ENCODE data around the gene COG5. TPM values are rescaled to one million over a fixed set of nuclear protein-coding genes. Genes with fewer than 3 reads are reported as not detected.

COG5 gene
- polyA plus RNA-seq, 1 of the 3 experiments (the other 2 are of a cell fraction), result 21.2 TPM

GRCh38 chr7:107486041-107486440 lies 77.7 kb downstream of the COG5 start:
- Histone ChIP-seq H3K36me3 (replicated peaks in 1 of 2; ENCODE audit: control insufficient read depth in 1 of 2, insufficient read depth in 2 of 2, low read length in 1 of 2) (peaks cover 0 to 9% of the 10 kb centered on the region in 2 experiments), H2AFZ (ENCODE audit: low read depth) (no peak overlapping the region), H3K27ac (ENCODE audit: low read depth in 2 of 2, low read length in 1 of 2) (no peak overlapping the region), H4K20me1 (ENCODE audit: insufficient read depth) (no peaks in the 10 kb centered on the region), H3K9me3 (no peaks in the 10 kb centered on the region), H3K9ac (no peak overlapping the region), H3K4me3 (ENCODE audit: low read depth in 2 of 2, low read length in 1 of 2) (no peak overlapping the region), H3K79me2 (ENCODE audit: insufficient read depth) (peaks cover 10% of the 10 kb centered on the region; the same call in 1 of the 2 replicates), H3F3A (replicated peaks; ENCODE audit: insufficient read depth) (no peaks in the 10 kb centered on the region), H3K27me3 (ENCODE audit: insufficient read depth) (no peaks in the 10 kb centered on the region), H3K9me2 (no peaks in the 10 kb centered on the region), H3K4me2 (no peak overlapping the region), H3K4me1 (ENCODE audit: control insufficient read depth in 1 of 2, insufficient read depth in 2 of 2, low read depth in 1 of 2, low read length in 1 of 2) (peaks cover 0 to 2% of the 10 kb centered on the region in 2 experiments; a peak in 2 of 4 replicates)
- CTCF ChIA-PET, result no interaction called here
- no peak for TF ChIP-seq MAX (IDR thresholded peaks at IDR 0.05; ENCODE audit: low read depth)
- no peak for TF ChIP-seq CHD2 (IDR thresholded peaks at IDR 0.05; ENCODE audit: low read length, partially characterized antibody)
- no peak for TF ChIP-seq RXRA (IDR thresholded peaks at IDR 0.05; ENCODE audit: borderline replicate concordance, low read depth)
- TF ChIP-seq RAD21 (IDR thresholded peaks at IDR 0.05; ENCODE audit: low read length), result no peak
- TF ChIP-seq SIN3A (IDR thresholded peaks at IDR 0.05; ENCODE audit: borderline replicate concordance, low read depth, low read length), result no peak
- no peak for TF ChIP-seq USF1 (IDR thresholded peaks at IDR 0.05; ENCODE audit: borderline replicate concordance, low read depth)
- no peak for TF ChIP-seq EP300 (IDR thresholded peaks at IDR 0.05; ENCODE audit: borderline replicate concordance in 1 of 2, low read depth in 1 of 2, low read length in 1 of 2)
- TF ChIP-seq ZBTB33 (IDR thresholded peaks at IDR 0.05; ENCODE audit: borderline replicate concordance, low read depth), result no peak
- no peak for TF ChIP-seq ELF1 (IDR thresholded peaks at IDR 0.05)
- TF ChIP-seq PBX3 (IDR thresholded peaks at IDR 0.05), result no peak
- TF ChIP-seq TEAD4 (IDR thresholded peaks at IDR 0.05; ENCODE audit: borderline replicate concordance, insufficient read depth), result no peak
- WGBS (ENCODE audit: low lambda C conversion rate), result 85% methylated on average over 3 of the region's 3 CpGs
- POLR2A ChIA-PET, result no interaction called here
- no peak for DNase-seq

- H3K4me3 ChIP-seq (ENCODE audit: low read depth in 2 of 2, low read length in 1 of 2), result no peak overlapping the region
- no peak overlapping the region for H2AFZ ChIP-seq (ENCODE audit: low read depth)
- H4K20me1 ChIP-seq (ENCODE audit: insufficient read depth), result no peaks in the 10 kb centered on the region
- no peak for TF ChIP-seq TAF1 (IDR thresholded peaks at IDR 0.05; ENCODE audit: borderline replicate concordance, low read depth, low read length)
- TF ChIP-seq USF1 (IDR thresholded peaks at IDR 0.05; ENCODE audit: borderline replicate concordance, low read depth), result no peak
- TF ChIP-seq SMC3 (IDR thresholded peaks at IDR 0.05; ENCODE audit: low read depth, low read length), result no peak
- no peak for TF ChIP-seq TEAD4 (IDR thresholded peaks at IDR 0.05; ENCODE audit: borderline replicate concordance, insufficient read depth)
- no peak for TF ChIP-seq ELF1 (IDR thresholded peaks at IDR 0.05)
- TF ChIP-seq IRF3 (IDR thresholded peaks at IDR 0.05; ENCODE audit: low read depth, low read length), result no peak
- TF ChIP-seq EP300 (IDR thresholded peaks at IDR 0.05; ENCODE audit: borderline replicate concordance in 1 of 2, low read depth in 1 of 2, low read length in 1 of 2), result no peak
- TF ChIP-seq EZH2phosphoT487 (IDR thresholded peaks at IDR 0.05; ENCODE audit: borderline replicate concordance, low read depth), result no peak
- peaks cover 14% of the 10 kb centered on the region for H3K79me2 ChIP-seq (ENCODE audit: insufficient read depth)
- peaks cover 0 to 6% of the 10 kb centered on the region in 2 experiments; a peak in 2 of 4 replicates for H3K4me1 ChIP-seq (ENCODE audit: control insufficient read depth in 1 of 2, insufficient read depth in 2 of 2, low read depth in 1 of 2, low read length in 1 of 2)
- WGBS (ENCODE audit: low lambda C conversion rate), result 96% methylated on average over 1 of the region's 1 CpG
- H3K9me2 ChIP-seq, result peaks cover 4% of the 10 kb centered on the region; the same call in 1 of the 2 replicates
- POLR2A ChIA-PET, result no interaction called here
- CTCF ChIA-PET, result interaction anchor here (1.4 kb wide), 1 partner anchor 10 kb away, joined by 4 read pairs; no protein-coding TSS in a partner anchor
- H3K9me3 ChIP-seq, result 0 out of 2 replicates have a peak, but pooled peaks cover 6% of the 10 kb centered on the region
- H3K4me2 ChIP-seq, result no peak overlapping the region
- peaks cover 2 to 9% of the 10 kb centered on the region in 2 experiments for H3K36me3 ChIP-seq (replicated peaks in 1 of 2; ENCODE audit: control insufficient read depth in 1 of 2, insufficient read depth in 2 of 2, low read length in 1 of 2)
- DNase-seq, result no peak
- no peak overlapping the region for H3K27ac ChIP-seq (ENCODE audit: low read depth in 2 of 2, low read length in 1 of 2)
- H3K9ac ChIP-seq, result no peak overlapping the region
- H3K27me3 ChIP-seq (ENCODE audit: insufficient read depth), result no peaks in the 10 kb centered on the region
- H3F3A ChIP-seq (replicated peaks; ENCODE audit: insufficient read depth), result no peaks in the 10 kb centered on the region
Observed at GRCh38 chr7:107482571-107482970, 81.1 kb downstream of the COG5 start.

Measured in SK-N-SH (cell line).